Activated CD4-positive, alpha-beta T cell treated with anti-CD3 and anti-CD28 coated beads for 36 hours (primary cell): ENCODE measurements around the gene NBPF3. TPM values are rescaled to one million over a fixed set of nuclear protein-coding genes. Genes with fewer than 3 reads are reported as not detected.
"Not testable (repeated sequence)": the region's sequence is repeated elsewhere in the genome, so short reads cannot be mapped to it uniquely, and the experiment has no call there.

Experiments used
- ATAC-seq: fragments of 200-7000 bp; cut with Tn5 transposase; one replicate; pipeline ENCODE4 v1.10.0; 2021; ENCODE audit warnings: mild to moderate bottlenecking, moderate library complexity
- CTCF ChIA-PET: fragments of 350-600 bp; sonication (Branson Sonifier 250); formaldehyde crosslinking; loops from one replicate; lab custom pipeline; 2021; ENCODE audit warnings: antibody characterized with exemption; lab: Charles Lee
- POLR2A ChIA-PET: fragments of 350-600 bp; sonication (Branson Sonifier 250); formaldehyde crosslinking; loops from one replicate; lab custom pipeline; 2021; ENCODE audit warnings: antibody characterized with exemption, inconsistent platforms; lab: Charles Lee
- DNase-seq: peaks from one replicate; pipeline ENCODE4 v3.0.0-alpha.2; 2020
- H3K27ac Mint-ChIP-seq: one replicate; pipeline ENCODE4 v1.8.0; 2021; ENCODE audit warnings: mixed read lengths
- H3K27me3 Mint-ChIP-seq: one replicate; pipeline ENCODE4 v1.8.0; 2021; ENCODE audit warnings: mixed read lengths
- H3K36me3 Mint-ChIP-seq: one replicate; pipeline ENCODE4 v1.8.0; 2021; ENCODE audit warnings: low read depth, mixed read lengths
- H3K4me1 Mint-ChIP-seq: one replicate; pipeline ENCODE4 v1.8.0; 2021; ENCODE audit warnings: mixed read lengths
- H3K4me3 Mint-ChIP-seq: one replicate; pipeline ENCODE4 v1.8.0; 2021; ENCODE audit warnings: mild to moderate bottlenecking, moderate library complexity, mixed read lengths
- H3K9me3 Mint-ChIP-seq: one replicate; pipeline ENCODE4 v1.8.0; 2021; ENCODE audit warnings: low read depth, mixed read lengths
- intact Hi-C, 2 experiments: fragments of 100-400 bp; cut with DNase I in 1 of 2; cut with micrococcal nuclease in 1 of 2; formaldehyde crosslinking; loops; one replicate each; pipeline versions ENCODE4 v1.14.2 to v1.15.1; 2022 to 2024; cut with DNase I, micrococcal nuclease
- total RNA-seq, 2 experiments: library from RNA; stranded (reverse); gene quantifications; one replicate each; pipeline ENCODE4 v1.2.3, GENCODE V29; 2021

The NBPF3 gene
- total RNA-seq, 2 experiments from 2014 or later: 8.5 to 9.9 TPM

DNA sequence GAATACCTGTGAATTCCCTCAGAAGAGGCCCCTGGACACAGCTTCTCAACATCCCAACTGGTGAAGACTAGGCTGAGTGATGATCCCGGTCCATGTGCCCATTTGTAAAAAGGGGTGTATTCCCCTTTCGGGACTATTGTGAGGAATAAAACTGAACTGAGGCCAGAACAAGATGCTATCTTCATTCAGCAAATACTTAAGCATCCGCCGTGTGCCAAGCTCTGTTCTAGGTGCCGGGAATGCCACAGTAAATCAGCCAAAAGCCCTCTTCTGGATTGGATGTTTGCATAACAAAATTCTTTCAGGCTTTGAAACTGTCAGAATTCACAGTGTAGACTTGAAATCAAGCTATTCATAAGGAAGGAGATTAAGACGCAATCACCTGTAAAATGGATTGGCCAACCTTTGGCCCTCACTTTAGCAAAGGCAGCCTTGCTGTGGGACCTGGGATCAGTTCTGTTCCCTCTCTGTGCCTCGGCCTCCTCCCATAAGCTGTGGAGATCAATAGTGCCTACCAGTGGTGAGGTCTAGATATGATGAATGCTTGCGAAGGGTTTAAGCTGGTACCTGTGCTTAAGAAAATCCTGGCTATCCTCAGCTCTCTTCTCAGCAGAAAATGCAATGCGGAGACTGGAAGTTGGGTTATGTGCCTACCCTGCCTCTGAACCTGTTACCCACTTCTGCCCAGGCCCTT lies 71.1 kb downstream of the NBPF3 start:
- H3K4me1 Mint-ChIP-seq: peaks cover 4% of the 10 kb centered on the region
- DNase-seq (no peak), ATAC-seq (no peak)
- no peak overlapping the region for H3K4me3 Mint-ChIP-seq
- intact Hi-C loops: no loop called here
- H3K27me3 Mint-ChIP-seq: peaks cover 32% of the 10 kb centered on the region
- H3K27ac Mint-ChIP-seq: no peak overlapping the region
- H3K36me3 Mint-ChIP-seq: no peaks in the 10 kb centered on the region
- ChIA-PET CTCF (interaction anchor here (0.6 to 1.4 kb wide), 6 partner anchors 22 to 510 kb away, joined by 3 to 4 read pairs (median 4); no protein-coding TSS in a partner anchor), POLR2A (no interaction called here)
- no peaks in the 10 kb centered on the region for H3K9me3 Mint-ChIP-seq

DNA sequence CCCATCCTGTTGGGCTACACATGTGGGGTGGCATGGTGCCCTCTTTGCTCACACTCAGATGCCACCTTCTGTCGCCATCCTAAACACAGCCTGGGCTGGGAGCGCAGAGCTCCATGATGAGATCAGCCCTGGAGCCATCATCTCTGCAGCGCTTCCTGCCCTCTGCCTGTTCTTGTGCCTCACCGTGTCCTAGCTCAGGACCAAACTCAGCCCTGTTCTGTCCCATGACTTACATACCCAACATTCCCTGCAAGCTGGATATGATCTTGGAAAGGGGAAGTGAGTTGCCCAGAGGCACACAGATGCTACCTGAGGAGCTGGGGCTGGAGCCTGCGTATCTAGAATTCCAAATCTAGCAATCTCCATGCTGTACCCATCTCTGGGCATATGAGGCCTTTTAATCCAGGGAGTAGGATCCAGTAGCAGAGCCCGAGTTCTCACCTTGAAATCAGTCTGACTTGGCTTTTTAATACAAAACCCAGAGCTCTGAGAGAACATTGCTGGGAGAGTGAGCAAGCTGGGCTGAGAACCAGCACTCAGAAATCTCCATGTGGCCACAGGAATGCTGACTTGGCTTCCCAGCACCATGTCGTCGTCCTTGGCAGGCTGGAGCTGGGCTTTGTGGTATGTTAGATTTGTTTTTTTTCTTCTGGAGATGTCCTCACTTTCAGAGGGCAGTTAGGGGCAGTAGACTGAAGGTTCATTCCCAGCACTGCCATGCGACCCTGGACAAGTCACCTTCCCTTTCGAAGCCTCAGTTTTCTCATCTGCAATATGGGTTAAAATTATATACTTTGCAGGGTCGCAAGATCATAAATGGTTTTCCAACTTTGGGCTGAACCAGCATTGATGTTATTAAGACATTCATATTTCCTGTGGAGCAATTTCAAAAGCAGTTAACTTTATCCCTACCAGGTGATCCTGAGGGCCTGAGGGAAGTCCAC lies 71.9 kb downstream of the NBPF3 start:
- Mint-ChIP-seq H3K36me3 (no peaks in the 10 kb centered on the region), H3K4me1 (peaks cover 4% of the 10 kb centered on the region), H3K9me3 (no peaks in the 10 kb centered on the region), H3K27me3 (peaks cover 27% of the 10 kb centered on the region), H3K27ac (no peak overlapping the region), H3K4me3 (no peak overlapping the region)
- CTCF ChIA-PET: interaction anchor here (0.9 to 1.4 kb wide), 4 partner anchors 21 to 372 kb away, joined by 4 read pairs; no protein-coding TSS in a partner anchor
- intact Hi-C loops: no loop called here
- ATAC-seq (no peak), DNase-seq (no peak)
- POLR2A ChIA-PET: interaction anchor here (0.6 kb wide), 1 partner anchor 591 kb away, joined by 4 read pairs; no protein-coding TSS in a partner anchor

DNA sequence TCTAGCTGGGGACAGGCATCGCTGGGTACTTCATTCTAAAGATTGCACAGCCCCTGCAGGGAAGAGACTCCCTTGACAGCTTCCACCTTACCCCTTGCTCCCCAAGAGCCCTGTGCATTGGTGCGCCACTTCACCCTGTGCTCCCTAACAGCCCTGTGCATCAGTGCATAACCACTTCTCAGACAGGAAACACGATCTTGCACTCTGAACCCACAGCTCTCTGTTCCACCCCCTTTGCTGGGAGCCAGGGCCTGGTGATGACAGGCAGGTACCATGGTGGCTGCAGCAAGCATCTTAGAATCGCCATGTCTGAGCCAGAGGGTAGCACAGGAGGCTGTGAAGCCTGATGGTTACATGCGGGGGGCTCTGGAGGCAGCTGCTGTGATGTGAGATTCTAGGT lies 74.3 kb downstream of the NBPF3 start:
- Mint-ChIP-seq H3K27ac (no peak overlapping the region), H3K4me1 (no peaks in the 10 kb centered on the region), H3K36me3 (no peaks in the 10 kb centered on the region), H3K4me3 (no peak overlapping the region), H3K9me3 (no peaks in the 10 kb centered on the region), H3K27me3 (peaks cover 14% of the 10 kb centered on the region)
- ChIA-PET CTCF (interaction anchor here (0.6 kb wide), 1 partner anchor 130 kb away, joined by 4 read pairs; no protein-coding TSS in a partner anchor), POLR2A (no interaction called here)
- intact Hi-C loops: no loop called here
- no peak for ATAC-seq
- no peak for DNase-seq

DNA sequence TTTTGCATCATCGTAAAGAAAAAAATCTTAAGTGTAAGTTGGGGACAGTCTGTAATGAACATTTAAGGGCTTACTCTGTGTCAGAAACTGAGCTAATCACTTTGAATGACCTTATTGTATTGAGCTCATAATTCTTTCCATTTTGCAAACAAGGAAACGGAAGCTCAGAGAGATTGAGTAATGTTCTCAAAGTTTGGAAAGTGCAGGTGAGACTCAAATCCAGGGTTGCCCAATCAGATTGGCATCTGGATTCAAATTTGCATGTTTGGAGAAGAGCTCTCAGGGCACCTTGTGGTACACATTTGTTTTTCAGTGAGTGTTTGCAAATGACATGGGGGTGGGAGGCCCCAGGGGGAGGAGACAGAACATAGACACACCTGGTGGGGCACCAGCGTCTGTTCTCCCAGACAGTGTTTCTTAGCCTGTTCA lies 77.2 kb downstream of the NBPF3 start:
- H3K36me3 Mint-ChIP-seq: no peaks in the 10 kb centered on the region
- ChIA-PET CTCF (interaction anchor here (0.9 to 1.5 kb wide), 2 partner anchors 9 to 23 kb away, joined by 3 read pairs; no protein-coding TSS in a partner anchor), POLR2A (no interaction called here)
- H3K4me1 Mint-ChIP-seq: no peaks in the 10 kb centered on the region
- H3K4me3 Mint-ChIP-seq: no peak overlapping the region
- ATAC-seq: no peak
- intact Hi-C loops: no loop called here
- DNase-seq: no peak
- peaks cover 4% of the 10 kb centered on the region for H3K27me3 Mint-ChIP-seq
- H3K9me3 Mint-ChIP-seq: no peaks in the 10 kb centered on the region
- no peak overlapping the region for H3K27ac Mint-ChIP-seq

DNA sequence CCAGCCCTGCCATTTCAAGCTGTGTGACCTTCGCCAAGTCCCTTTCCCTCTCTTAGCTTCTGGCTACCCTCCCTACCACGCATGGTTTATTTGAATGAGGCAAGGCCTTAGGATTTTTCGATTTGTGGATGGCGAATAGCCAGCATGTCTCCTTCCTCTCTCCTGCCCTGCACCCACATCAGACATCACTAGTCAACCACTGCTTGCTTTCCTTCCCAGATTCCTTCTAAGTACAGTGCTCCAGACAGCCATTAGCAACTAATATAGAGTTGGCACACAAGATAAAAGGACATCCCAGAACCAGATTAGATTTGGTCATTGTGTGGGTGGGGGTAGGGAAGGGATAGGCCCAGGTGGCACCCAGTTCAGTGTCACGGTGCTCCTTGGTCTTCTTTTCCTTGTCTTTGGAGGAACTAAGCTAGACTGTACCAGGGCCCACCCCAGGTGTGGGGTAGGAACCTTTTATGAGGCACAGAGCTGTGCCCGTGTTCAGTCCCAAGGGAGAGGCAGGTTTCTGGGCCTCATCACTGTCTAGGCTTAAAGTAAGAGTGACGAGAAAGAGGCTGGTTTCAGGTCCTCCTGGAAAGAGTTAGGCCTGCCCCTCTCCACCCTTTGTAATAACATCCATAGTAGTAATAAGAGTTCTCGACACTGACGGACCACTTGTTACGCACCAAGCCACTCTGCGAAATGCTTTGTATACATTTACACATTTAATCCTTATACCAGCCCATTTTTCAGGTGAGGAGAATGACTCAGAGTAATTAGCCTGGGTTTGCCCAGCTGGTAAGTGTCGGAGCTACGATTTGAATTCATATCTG lies 77.9 kb downstream of the NBPF3 start:
- DNase-seq (no peak), ATAC-seq (no peak)
- POLR2A ChIA-PET: no interaction called here
- CTCF ChIA-PET: interaction anchor here (0.9 kb wide), 1 partner anchor 18 kb away, joined by 3 read pairs; no protein-coding TSS in a partner anchor
- Mint-ChIP-seq H3K4me3 (no peak overlapping the region), H3K27me3 (peaks cover 4% of the 10 kb centered on the region), H3K27ac (no peak overlapping the region), H3K4me1 (no peaks in the 10 kb centered on the region), H3K36me3 (no peaks in the 10 kb centered on the region), H3K9me3 (no peaks in the 10 kb centered on the region)
- intact Hi-C loops: no loop called here

DNA sequence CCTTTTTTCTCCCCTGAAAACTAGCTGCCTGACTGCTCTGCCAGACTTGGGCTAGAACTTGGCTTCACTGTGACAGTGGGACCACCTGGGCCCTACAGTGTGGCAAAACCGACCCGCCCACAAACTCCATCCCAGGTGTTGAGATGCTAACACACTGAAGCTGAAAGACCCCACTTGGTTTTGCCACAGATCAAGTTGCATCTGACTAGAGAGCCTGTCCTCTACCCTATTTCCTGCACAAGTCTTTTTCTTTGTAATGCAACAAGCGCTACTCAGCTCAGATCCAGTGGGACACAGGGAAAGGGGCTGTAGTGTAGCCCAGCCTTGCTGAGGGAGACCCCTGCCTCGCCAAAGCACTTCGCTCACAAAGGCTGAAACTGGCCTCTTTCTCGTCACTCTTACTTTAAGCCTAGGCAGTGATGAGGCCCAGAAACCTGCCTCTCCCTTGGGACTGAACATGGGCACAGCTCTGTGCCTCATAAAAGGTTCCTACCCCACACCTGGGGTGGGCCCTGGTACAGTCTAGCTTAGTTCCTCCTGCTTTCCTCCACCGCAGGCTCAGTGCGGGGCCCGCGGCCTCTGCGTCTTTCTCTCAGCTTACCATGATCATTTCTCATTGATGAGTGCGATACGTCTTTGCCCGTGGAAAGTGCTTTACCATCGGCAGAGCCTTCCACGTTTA lies 79.0 kb downstream of the NBPF3 start:
- CTCF ChIA-PET: interaction anchor here (0.7 to 1.6 kb wide), 3 partner anchors 17 to 505 kb away, joined by 3 to 5 read pairs (median 3); no protein-coding TSS in a partner anchor

DNA sequence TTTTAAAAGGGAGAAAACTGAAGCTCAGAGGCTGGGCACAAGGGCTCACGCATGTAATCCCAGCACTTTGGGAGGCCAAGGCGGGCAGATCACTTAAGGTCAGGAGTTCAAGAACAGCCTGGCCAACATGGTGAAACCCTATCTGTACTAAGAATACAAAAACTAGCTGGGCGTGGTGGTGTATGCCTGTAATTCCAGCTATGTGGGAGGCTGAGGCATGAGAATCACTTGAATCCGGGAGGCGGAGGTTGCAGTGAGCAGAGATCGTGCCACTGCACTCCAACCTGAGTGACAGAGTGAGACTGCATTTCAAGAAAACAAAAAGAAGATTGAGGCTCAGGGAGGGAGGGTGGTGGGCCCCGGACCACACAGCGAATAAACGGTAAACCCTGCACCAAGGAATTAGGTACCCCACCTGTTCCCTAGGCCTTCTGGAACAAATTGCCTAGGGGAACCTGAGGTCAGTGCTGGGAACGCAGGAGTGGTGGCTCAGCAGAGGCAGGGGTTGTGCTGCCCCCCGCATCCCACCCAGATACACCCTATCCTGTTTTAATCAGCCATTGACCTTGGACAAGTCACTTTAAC lies 79.6 kb downstream of the NBPF3 start:
- H3K36me3 Mint-ChIP-seq, H3K4me1 Mint-ChIP-seq, H3K27me3 Mint-ChIP-seq, POLR2A ChIA-PET, DNase-seq, H3K4me3 Mint-ChIP-seq, intact Hi-C loops, ATAC-seq, H3K27ac Mint-ChIP-seq, H3K9me3 Mint-ChIP-seq: not testable (repeated sequence)
- CTCF ChIA-PET: interaction anchor here (0.6 to 1.6 kb wide), 3 partner anchors 22 to 504 kb away, joined by 3 to 5 read pairs (median 3); no protein-coding TSS in a partner anchor

More for the DNA sequence above, 79.0 kb downstream of the NBPF3 start:
- ATAC-seq (no peak), DNase-seq (no peak)
- intact Hi-C loops: no loop called here
- H3K27me3 Mint-ChIP-seq: peaks cover 2% of the 10 kb centered on the region
- no peak overlapping the region for H3K27ac Mint-ChIP-seq
- H3K4me1 Mint-ChIP-seq: no peaks in the 10 kb centered on the region
- H3K4me3 Mint-ChIP-seq: no peak overlapping the region
- POLR2A ChIA-PET: interaction anchor here (0.6 kb wide), 1 partner anchor 78 kb away, joined by 3 read pairs; no protein-coding TSS in a partner anchor
- no peaks in the 10 kb centered on the region for H3K9me3 Mint-ChIP-seq
- H3K36me3 Mint-ChIP-seq: no peaks in the 10 kb centered on the region

DNA sequence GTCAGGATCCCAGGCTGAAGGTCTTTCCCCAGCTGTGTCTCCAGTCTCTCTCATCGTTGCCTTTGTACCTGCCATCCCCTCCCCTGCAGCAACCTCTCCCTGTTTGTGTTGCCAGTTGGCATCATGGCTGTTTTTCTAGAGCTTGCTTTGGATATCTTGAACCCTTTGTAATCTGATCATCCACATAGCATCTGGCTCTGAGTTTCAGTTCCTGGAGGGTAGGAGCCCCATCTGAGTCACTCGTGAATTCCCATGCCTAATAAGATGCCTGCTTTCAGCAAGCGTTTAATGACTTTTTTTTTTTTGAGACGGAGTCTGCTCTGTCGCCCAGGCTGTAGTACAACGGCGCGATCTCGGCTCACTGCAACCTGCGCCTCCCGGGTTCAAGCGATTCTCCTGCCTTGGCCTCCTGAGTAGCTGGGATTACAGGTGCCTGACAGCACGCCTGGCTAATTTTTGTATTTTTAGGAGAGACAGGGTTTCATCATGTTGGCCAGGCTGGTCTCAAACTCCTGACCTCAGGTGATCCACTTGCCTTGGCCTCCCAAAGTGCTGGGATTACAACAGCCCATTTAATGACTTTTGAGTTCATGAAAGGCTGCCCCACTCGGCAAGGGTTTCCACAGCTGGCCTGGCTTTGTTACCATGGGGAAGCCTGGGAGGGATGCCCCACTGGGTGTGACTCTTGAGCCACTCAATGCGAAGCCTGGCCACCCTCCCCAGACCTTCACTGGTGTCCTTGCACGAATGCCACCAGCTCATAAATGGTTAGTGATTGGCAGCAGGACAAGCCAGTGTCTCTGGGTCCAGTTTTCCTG lies 81.2 kb downstream of the NBPF3 start:
- POLR2A ChIA-PET: no interaction called here
- Mint-ChIP-seq H3K4me3 (no peak overlapping the region), H3K36me3 (no peaks in the 10 kb centered on the region), H3K27me3 (peaks cover 2% of the 10 kb centered on the region), H3K27ac (no peak overlapping the region), H3K4me1 (no peaks in the 10 kb centered on the region), H3K9me3 (no peaks in the 10 kb centered on the region)
- no peak for ATAC-seq
- no peak for DNase-seq
- intact Hi-C loops: no loop called here
- CTCF ChIA-PET: interaction anchor here (0.9 kb wide), 1 partner anchor 14 kb away, joined by 3 read pairs; no protein-coding TSS in a partner anchor

DNA sequence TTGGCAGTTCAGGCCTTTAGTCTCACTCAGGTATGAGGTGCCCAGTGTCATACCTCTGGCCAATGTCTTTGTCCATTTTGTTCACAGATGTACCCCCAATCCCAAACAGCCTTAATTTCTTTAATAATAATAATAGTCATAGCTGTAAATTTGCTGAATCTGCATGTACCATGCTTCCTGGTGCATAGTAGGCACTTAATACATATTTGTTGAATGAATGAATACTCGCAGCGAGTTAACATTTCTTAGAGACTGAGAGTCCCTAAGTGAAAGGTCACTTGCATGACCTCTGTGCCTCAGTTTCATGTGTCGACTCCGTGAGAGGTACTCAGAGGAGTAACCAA lies 81.8 kb downstream of the NBPF3 start:
- ChIA-PET CTCF (no interaction called here), POLR2A (no interaction called here)
- DNase-seq: no peak
- H3K4me1 Mint-ChIP-seq: no peaks in the 10 kb centered on the region
- intact Hi-C loops: no loop called here
- H3K9me3 Mint-ChIP-seq: no peaks in the 10 kb centered on the region
- H3K27ac Mint-ChIP-seq: no peak overlapping the region
- H3K4me3 Mint-ChIP-seq: no peak overlapping the region
- no peak for ATAC-seq
- H3K36me3 Mint-ChIP-seq: no peaks in the 10 kb centered on the region
- no peaks in the 10 kb centered on the region for H3K27me3 Mint-ChIP-seq
